ACC112 (cell line): ENCODE results near the gene DIDO1.

Experiments used
- H2AFZ ChIP-seq: fragments of 200-600 bp; sonication (generic); one replicate; pipeline ENCODE4 v1.6.0; 2017; ENCODE audit warnings: antibody characterized with exemption, low read length; ENCODE audit not compliant: unreplicated experiment
- H3K27ac ChIP-seq: fragments of 200-600 bp; sonication (generic); 2 replicates; pipeline ENCODE4 v1.5.1; 2014; ENCODE audit warnings: low read depth, mild to moderate bottlenecking, antibody characterized with exemption, low read length, moderate library complexity
- H3K27me3 ChIP-seq: fragments of 200-600 bp; sonication (generic); 2 replicates; pipeline ENCODE4 v1.6.1; 2014; ENCODE audit warnings: mild to moderate bottlenecking, antibody characterized with exemption, low read length, moderate library complexity, mixed read lengths; ENCODE audit not compliant: insufficient read depth
- H3K36me3 ChIP-seq: fragments of 200-600 bp; sonication (generic); 2 replicates; pipeline ENCODE4 v1.6.1; 2016; ENCODE audit warnings: mild to moderate bottlenecking, antibody characterized with exemption, low read length, moderate library complexity, mixed read lengths; ENCODE audit not compliant: insufficient read depth
- H3K4me1 ChIP-seq: fragments of 200-600 bp; sonication (generic); one replicate; pipeline ENCODE4 v1.6.1; 2016; ENCODE audit warnings: low read length, mixed read lengths; ENCODE audit not compliant: insufficient read depth, unreplicated experiment, control insufficient read depth
- H3K4me3 ChIP-seq: fragments of 200-600 bp; sonication (generic); 2 replicates; pipeline ENCODE4 v1.5.1; 2014; ENCODE audit warnings: mild to moderate bottlenecking, low read depth, low read length
- H3K79me2 ChIP-seq: fragments of 200-600 bp; sonication (generic); one replicate; pipeline ENCODE4 v1.6.0; 2016; ENCODE audit warnings: low read length; ENCODE audit not compliant: control insufficient read depth, unreplicated experiment, insufficient read depth

The DIDO1 gene

DNA sequence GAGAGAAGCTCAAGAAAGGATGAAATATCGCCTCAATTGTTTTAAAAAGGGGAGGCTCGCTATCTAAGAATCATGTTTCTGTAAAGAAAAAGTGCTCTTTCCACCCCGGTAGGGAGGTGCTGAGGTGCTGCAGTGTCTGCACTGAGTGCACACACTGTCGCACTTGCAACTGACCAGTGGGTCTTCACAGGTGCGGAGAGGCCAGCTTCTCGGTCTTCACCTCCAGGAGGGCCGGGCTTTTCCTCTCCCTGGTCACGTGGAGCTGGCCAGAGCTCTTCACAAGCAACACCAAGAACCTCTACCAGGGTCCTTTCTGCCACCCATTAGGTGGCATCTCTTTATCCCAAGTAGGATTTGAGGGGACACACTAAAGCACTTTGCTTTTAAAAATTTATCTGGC lies 36.9 kb downstream of the DIDO1 start:
- Histone ChIP-seq H3K27me3 (no peaks in the 10 kb centered on the region), H3K4me1 (peaks cover 15% of the 10 kb centered on the region), H3K4me3 (no peak overlapping the region), H3K36me3 (peaks cover 36% of the 10 kb centered on the region; the same call in 1 of the 2 replicates), H2AFZ (no peak overlapping the region), H3K27ac (no peak overlapping the region), H3K79me2 (no peaks in the 10 kb centered on the region)

DNA sequence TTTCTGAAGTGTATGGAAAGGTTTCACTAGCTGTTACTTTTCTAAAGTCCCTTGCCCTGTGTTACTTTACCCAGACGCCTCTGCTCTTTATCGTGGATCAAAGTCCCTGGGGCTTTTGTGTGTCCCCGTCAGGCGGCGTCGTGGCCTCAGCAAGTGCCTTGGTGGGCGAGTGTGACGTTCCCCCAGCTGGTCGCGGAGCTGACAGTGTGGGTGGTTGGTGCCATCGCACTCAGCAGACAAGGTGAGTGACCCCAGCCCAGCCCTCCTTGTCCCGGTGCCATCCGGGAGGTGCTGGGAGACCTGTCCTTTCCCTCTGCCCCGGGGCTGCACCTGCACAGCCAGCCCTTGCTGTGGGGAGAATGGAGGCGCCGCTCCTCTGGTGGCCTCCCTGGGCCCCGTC lies 37.4 kb downstream of the DIDO1 start:
- no peak overlapping the region for H3K4me3 ChIP-seq
- H3K27me3 ChIP-seq: no peaks in the 10 kb centered on the region
- H3K36me3 ChIP-seq: peaks cover 31% of the 10 kb centered on the region; the same call in 1 of the 2 replicates
- no peak overlapping the region for H2AFZ ChIP-seq
- no peaks in the 10 kb centered on the region for H3K79me2 ChIP-seq
- peaks cover 15% of the 10 kb centered on the region for H3K4me1 ChIP-seq
- H3K27ac ChIP-seq: no peak overlapping the region

DNA sequence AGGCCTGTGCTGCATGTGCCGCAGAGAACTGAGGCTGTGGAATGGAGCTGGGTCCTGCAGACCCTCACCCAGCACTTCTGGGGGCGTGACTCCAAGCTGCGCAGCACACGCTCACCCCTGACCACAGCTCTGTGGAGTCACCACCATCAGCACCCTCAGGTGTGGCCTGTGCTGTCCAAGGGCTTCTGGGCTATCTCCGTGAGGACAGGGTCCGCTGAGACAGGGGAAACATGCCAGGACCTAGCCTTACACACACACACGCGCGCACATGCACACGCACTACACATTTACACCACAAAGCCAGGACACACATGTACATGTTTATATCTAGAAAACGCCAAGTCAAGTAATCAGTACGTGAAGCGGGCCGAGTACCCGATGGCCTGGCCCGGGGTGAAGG lies 37.9 kb downstream of the DIDO1 start:
- Histone ChIP-seq H3K27me3 (no peaks in the 10 kb centered on the region), H2AFZ (no peak overlapping the region), H3K4me1 (peaks cover 15% of the 10 kb centered on the region), H3K4me3 (no peak overlapping the region), H3K36me3 (peaks cover 28% of the 10 kb centered on the region; the same call in 1 of the 2 replicates), H3K27ac (no peak overlapping the region), H3K79me2 (no peaks in the 10 kb centered on the region)

DNA sequence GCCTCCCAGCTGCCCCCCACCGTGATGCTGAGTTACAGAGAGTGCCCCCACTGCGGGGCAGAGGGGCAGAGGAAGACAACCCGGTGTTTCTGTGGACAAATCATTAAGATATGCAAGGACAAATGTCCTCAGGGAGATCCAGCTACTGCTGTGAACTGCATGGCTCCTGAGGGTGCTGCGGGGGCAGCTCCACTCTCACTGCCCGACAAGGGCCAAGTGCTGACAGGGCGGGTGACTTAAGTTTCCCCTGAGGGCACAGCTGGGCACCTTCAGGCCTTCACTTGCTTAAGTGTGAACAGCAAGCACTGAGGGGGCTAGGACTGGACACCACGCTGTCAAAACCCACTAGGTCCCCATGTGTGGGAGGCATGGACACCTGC lies 38.5 kb downstream of the DIDO1 start:
- H3K27ac ChIP-seq: peak overlapping the region; percentile 6; the same call in 1 of the 2 replicates
- H3K36me3 ChIP-seq: peaks cover 23% of the 10 kb centered on the region; the same call in 1 of the 2 replicates
- H3K4me1 ChIP-seq: peaks cover 15% of the 10 kb centered on the region
- no peak overlapping the region for H2AFZ ChIP-seq
- no peak overlapping the region for H3K4me3 ChIP-seq
- no peaks in the 10 kb centered on the region for H3K79me2 ChIP-seq
- H3K27me3 ChIP-seq: no peaks in the 10 kb centered on the region

DNA sequence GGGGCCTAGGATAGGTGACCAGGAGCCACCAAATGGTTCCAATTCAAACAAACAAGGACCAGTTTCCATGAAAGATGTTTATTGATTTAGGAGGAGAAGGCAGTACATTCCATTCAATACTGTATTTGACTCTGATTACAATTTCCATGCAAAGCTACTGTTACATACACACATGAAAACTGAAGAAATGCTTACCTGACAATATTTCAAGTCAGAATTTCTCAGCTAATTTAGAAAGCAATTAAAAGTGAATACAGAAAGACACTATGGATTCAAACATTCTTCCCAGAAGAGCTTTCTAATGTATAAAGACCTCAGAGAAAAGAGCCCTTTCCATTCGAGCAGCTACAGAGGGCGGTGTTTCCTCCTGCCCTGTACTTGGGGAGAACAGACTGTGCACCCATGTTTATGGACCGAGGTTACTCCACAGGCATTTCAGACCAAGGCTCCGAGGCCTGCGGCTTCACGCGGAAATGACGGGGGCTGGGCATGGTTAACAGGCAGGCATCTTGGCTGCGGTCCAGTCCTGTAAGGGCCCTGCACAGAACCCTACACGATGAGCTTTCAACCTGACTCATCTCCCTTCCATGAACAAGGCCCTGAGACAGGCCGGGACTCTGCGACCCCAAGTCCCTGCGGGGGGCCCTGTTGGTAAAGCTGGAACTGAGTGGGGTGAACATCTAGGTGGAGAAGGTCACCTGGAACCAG lies 39.0 kb downstream of the DIDO1 start:
- peak overlapping the region; percentile 26; the same call in 1 of the 2 replicates for H3K27ac ChIP-seq
- H3K36me3 ChIP-seq: peaks cover 17% of the 10 kb centered on the region; the same call in 1 of the 2 replicates

DNA sequence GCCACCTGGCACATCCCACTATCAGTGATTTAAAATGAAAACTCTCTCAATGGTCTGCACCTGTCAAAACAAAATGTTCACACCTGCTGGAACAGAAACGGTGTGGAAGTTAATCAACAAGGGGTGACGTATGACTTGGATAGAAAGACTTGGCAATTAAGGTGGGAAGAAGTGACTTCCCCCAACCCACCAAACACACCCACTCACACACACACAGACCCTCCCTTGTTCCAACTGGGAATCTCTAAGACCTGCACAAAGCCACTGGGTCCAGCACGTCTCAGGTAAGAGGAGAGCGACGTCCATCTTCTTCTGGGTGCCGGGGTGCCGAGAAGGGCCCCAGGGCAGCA lies 39.6 kb downstream of the DIDO1 start:
- no peak overlapping the region for H3K27ac ChIP-seq
- no peak overlapping the region for H3K4me3 ChIP-seq
- H3K36me3 ChIP-seq: peaks cover 14% of the 10 kb centered on the region; the same call in 1 of the 2 replicates

More for the DNA sequence above, 39.0 kb downstream of the DIDO1 start:
- Histone ChIP-seq H3K4me3 (no peak overlapping the region), H3K79me2 (no peaks in the 10 kb centered on the region), H3K27me3 (no peaks in the 10 kb centered on the region), H2AFZ (no peak overlapping the region), H3K4me1 (peaks cover 15% of the 10 kb centered on the region)

DNA sequence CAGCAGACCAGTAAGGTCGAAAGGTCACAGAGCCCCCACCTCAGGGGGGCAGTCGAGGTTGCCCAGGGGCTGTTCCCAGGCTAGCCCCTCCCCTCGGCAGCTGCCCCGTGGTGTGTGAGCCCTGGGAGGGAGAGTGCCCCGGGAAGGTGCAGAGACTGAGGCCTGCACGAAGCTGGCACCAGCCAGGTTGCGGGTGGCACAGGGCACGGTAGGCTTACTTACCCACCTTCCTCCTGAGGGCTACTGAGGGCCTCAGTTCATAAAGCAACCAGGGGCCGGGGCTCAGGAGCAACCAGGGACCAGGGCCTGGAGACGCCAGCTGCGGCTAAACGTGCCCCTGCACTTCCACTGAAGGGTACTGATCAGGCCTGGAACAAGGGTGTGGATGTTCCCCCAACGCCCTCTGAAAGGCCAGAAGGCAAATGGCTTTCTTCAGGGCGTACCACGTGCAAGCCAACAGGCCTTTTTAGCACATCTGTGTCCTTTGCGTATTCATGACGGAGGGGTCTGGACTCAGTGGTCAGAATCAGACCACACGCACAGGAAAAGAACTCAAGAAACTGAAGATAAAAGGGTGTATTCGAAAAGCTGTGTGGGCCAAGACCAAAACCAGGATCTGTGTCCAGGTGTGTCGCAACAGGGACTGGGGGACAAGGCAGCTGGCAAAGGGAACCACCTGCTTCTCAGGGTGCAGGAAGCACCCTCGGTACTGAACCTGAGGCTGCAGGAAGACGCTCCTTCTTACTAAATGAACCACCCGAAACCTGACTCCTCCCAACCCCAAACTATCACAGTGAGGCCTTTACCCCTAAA lies 40.2 kb downstream of the DIDO1 start:
- H3K4me1 ChIP-seq: peaks cover 15% of the 10 kb centered on the region
- H2AFZ ChIP-seq: no peak overlapping the region
- H3K4me3 ChIP-seq: no peak overlapping the region
- peaks cover 10% of the 10 kb centered on the region; the same call in 1 of the 2 replicates for H3K36me3 ChIP-seq
- no peaks in the 10 kb centered on the region for H3K27me3 ChIP-seq
- H3K27ac ChIP-seq: no peak overlapping the region
- no peaks in the 10 kb centered on the region for H3K79me2 ChIP-seq

More for the DNA sequence above, 39.6 kb downstream of the DIDO1 start:
- Histone ChIP-seq H3K79me2 (no peaks in the 10 kb centered on the region), H3K4me1 (peaks cover 15% of the 10 kb centered on the region), H2AFZ (no peak overlapping the region), H3K27me3 (no peaks in the 10 kb centered on the region)

DNA sequence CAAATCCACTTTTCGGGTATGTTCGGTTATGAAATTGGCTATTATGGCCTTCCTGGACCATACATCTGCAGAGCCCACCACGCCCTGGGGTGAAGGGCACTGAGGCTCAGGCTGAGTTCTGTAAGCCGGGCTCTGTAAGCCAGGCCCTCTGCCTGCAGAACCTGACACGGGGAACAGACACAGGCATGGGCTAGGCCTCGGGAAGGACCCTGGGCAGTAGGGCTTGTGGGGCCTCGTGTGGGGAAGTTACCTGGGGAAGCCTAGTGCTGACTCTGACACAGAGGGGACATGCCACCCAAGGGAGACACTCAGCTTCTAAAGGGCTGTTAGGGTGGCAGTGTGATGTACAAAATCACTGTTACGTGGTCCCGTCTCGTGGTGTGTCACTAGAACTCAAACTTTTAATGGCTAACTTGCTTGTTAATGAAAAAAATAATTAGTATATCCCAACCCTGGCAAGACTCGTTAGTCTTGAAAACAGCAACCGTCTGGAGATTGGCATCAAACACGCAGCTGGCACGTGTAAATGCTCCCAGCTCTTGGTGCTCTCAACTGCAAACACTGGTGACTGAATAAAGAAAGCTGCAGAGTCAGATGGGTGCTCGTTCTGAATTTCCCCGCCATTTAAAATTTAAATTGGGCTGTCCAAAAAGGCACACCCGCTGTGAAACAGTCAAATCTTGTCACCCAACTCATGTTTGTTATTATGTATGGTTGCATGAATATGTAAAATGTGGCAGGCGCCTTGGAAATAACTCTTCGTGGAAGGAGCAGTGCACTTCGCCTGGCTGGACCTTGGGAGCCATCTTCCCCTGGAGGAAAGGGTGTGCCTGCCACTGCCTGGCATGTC lies 41.0 kb downstream of the DIDO1 start:
- Histone ChIP-seq H3K79me2 (no peaks in the 10 kb centered on the region), H3K27ac (no peak overlapping the region), H3K27me3 (no peaks in the 10 kb centered on the region), H3K4me3 (no peak overlapping the region), H3K36me3 (peaks cover 3% of the 10 kb centered on the region; the same call in 1 of the 2 replicates), H3K4me1 (peaks cover 15% of the 10 kb centered on the region), H2AFZ (no peak overlapping the region)

DNA sequence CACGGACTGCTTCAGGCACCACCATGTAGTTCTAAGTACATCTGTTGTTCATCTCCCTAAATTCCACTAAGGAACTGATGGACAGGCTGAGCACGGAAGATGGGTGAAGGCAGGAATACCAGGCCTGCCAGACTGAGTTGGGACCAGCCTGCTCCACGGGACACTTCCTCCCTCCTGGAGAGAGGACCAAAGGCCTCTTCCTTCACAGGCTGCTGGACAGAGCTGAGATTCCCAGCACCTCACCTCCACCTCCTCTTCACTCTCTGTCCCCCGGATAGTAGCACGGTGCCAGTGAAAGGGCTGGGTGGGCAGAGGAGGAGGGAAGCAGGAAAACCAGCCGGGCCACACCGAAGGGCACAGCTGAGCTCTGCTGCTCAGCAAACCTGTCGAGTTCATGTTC lies 41.7 kb downstream of the DIDO1 start:
- Histone ChIP-seq H3K4me3 (no peak overlapping the region), H2AFZ (no peak overlapping the region), H3K4me1 (peaks cover 15% of the 10 kb centered on the region), H3K36me3 (peaks cover 3% of the 10 kb centered on the region; the same call in 1 of the 2 replicates), H3K79me2 (no peaks in the 10 kb centered on the region), H3K27ac (no peak overlapping the region), H3K27me3 (no peaks in the 10 kb centered on the region)

DNA sequence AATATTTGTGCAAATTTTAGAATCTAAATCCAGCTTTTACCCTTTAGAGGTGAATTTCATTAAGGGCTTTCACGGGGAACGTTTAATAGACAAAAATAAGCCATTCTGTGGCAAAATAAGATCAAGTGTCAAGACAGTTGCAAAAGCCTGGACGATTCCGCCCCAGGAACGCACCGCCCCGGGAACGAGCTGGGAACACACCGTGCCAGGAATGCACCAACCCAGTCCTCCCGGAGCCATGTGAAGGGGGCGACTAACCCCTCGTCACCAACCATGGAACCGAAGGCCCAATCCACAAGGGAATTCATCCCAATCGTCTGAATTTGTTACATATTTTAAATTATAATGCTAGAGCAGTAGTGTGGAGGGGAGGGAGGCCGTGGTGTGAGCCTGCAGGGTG lies 43.9 kb downstream of the DIDO1 start:
- no peak overlapping the region for H3K4me3 ChIP-seq
- H2AFZ ChIP-seq: no peak overlapping the region
- no peaks in the 10 kb centered on the region for H3K79me2 ChIP-seq
- H3K36me3 ChIP-seq: peaks cover 3% of the 10 kb centered on the region; the same call in 1 of the 2 replicates
- peaks cover 3% of the 10 kb centered on the region for H3K4me1 ChIP-seq
- no peak overlapping the region for H3K27ac ChIP-seq
- no peaks in the 10 kb centered on the region for H3K27me3 ChIP-seq
